A673 (cell line): ENCODE measurements around the gene AATK. TPM values are rescaled to one million over a fixed set of nuclear protein-coding genes. Genes with fewer than 3 reads are reported as not detected.

Source experiments
- BruUV-seq: library from RNA; stranded (reverse); fragments of 400-500 nt; replicated peaks from 2 replicates; lab custom pipeline; 2021; lab: Mats Ljungman, UMichigan
- CTCF ChIA-PET: fragments of 300-600 bp; sonication (Branson Sonifier 250); formaldehyde crosslinking; loops from one replicate; lab custom pipeline; 2022; ENCODE audit warnings: antibody characterized with exemption; lab: Charles Lee
- POLR2A ChIA-PET: fragments of 300-600 bp; sonication (Branson Sonifier 250); formaldehyde crosslinking; loops from one replicate; lab custom pipeline; 2022; ENCODE audit warnings: antibody characterized with exemption; ENCODE audit not compliant: low non-redundant PET; lab: Charles Lee
- DNase-seq: peaks from one replicate; pipeline ENCODE4 v3.0.0-alpha.2; 2015; ENCODE audit warnings: low spot score
- H3K27ac ChIP-seq: fragments of 200-600 bp; sonication (generic); 2 replicates; pipeline ENCODE4 v1.5.1; 2016; ENCODE audit warnings: mixed run types, low read depth, mild to moderate bottlenecking, mixed read lengths, antibody characterized with exemption, low read length; ENCODE audit not compliant: poor library complexity, severe bottlenecking
- H3K27me3 ChIP-seq: fragments of 200-600 bp; sonication (generic); replicated peaks from 2 replicates; pipeline ENCODE4 v1.6.1; 2017; ENCODE audit warnings: mixed run types, low read depth, mild to moderate bottlenecking, mixed read lengths, antibody characterized with exemption, low read length; ENCODE audit not compliant: insufficient read depth, poor library complexity
- H3K36me3 ChIP-seq: fragments of 200-600 bp; sonication (generic); 2 replicates; pipeline ENCODE4 v1.6.1; 2016; ENCODE audit warnings: mixed run types, mild to moderate bottlenecking, mixed read lengths, antibody characterized with exemption, low read length; ENCODE audit not compliant: insufficient read depth, poor library complexity, severe bottlenecking
- H3K4me1 ChIP-seq: fragments of 200-600 bp; sonication (generic); 2 replicates; pipeline ENCODE4 v1.6.1; 2017; ENCODE audit warnings: mixed run types, mild to moderate bottlenecking, mixed read lengths, antibody characterized with exemption, low read length; ENCODE audit not compliant: insufficient read depth, poor library complexity, severe bottlenecking
- H3K4me3 ChIP-seq: fragments of 200-600 bp; sonication (generic); 2 replicates; pipeline ENCODE4 v1.5.1; 2016; ENCODE audit warnings: low read depth, mixed run types, mild to moderate bottlenecking, mixed read lengths, low read length; ENCODE audit not compliant: poor library complexity, severe bottlenecking
- H3K9me3 ChIP-seq: fragments of 200-600 bp; sonication (generic); 2 replicates; pipeline ENCODE4 v1.6.1; 2016; ENCODE audit warnings: mixed run types, low read depth, mild to moderate bottlenecking, mixed read lengths, antibody characterized with exemption, low read length; ENCODE audit not compliant: poor library complexity, severe bottlenecking
- CTCF ChIP-seq: fragments of 300-800, 200-600 bp; sonication (generic); conservative IDR thresholded peaks from 2 replicates; pipeline ENCODE4 v1.5.1; 2017; ENCODE audit warnings: low read depth, mild to moderate bottlenecking, antibody characterized with exemption, low read length, moderate library complexity, mixed read lengths
- EZH2 ChIP-seq: fragments of 200-600 bp; sonication (generic); IDR thresholded peaks from 2 replicates; pipeline ENCODE4 v1.6.1; 2017; ENCODE audit warnings: borderline replicate concordance, low read depth, mild to moderate bottlenecking, mixed read lengths, antibody characterized with exemption, low read length; ENCODE audit not compliant: poor library complexity, severe bottlenecking
- intact Hi-C: fragments of 100-400 bp; cut with micrococcal nuclease; formaldehyde crosslinking; loops from one replicate; pipeline ENCODE4 v1.10.0; 2022; ENCODE audit not compliant: unreplicated experiment
- total RNA-seq: library from RNA; stranded (reverse); gene quantifications from 2 replicates; pipeline ENCODE4 v1.2.3, GENCODE V29; 2021

Gene AATK
- total RNA-seq, 1 experiment from 2014 or later: 0.90 TPM

GRCh38 chr17:81167638-81168037, 1.6 kb upstream of the AATK start:
- Histone ChIP-seq H3K27me3 (no peaks in the 10 kb centered on the region), H3K4me3 (no peak overlapping the region), H3K4me1 (peaks cover 10% of the 10 kb centered on the region), H3K9me3 (no peaks in the 10 kb centered on the region), H3K36me3 (no peaks in the 10 kb centered on the region), H3K27ac (no peak overlapping the region)
- ChIA-PET POLR2A (no interaction called here), CTCF (no interaction called here)
- TF ChIP-seq CTCF: no peak
- TF ChIP-seq EZH2: no peak
- no peak for DNase-seq
- BruUV-seq: no TSS peak
- intact Hi-C loops: no loop called here

GRCh38 chr17:81167194-81167524, 1.1 kb upstream of the AATK start:
- ChIA-PET POLR2A (no interaction called here), CTCF (no interaction called here)
- no peak overlapping the region for H3K4me3 ChIP-seq
- BruUV-seq: no TSS peak
- TF ChIP-seq EZH2 (no peak), CTCF (no peak)
- H3K4me1 ChIP-seq: peaks cover 10% of the 10 kb centered on the region
- no peaks in the 10 kb centered on the region for H3K36me3 ChIP-seq
- DNase-seq: no peak
- H3K27me3 ChIP-seq: no peaks in the 10 kb centered on the region
- H3K9me3 ChIP-seq: no peaks in the 10 kb centered on the region
- intact Hi-C loops: no loop called here
- no peak overlapping the region for H3K27ac ChIP-seq

GRCh38 chr17:81165246-81166032, 582 bp downstream of the AATK start, which contains the start of gene PVALEF:
TSS of gene PVALEF (plus strand) at chr17:81165507. CDS start at chr17:81181227, 15,720 bp downstream.
- no peak for DNase-seq
- no TSS peak for BruUV-seq
- no peaks in the 10 kb centered on the region for H3K36me3 ChIP-seq
- peaks cover 10% of the 10 kb centered on the region for H3K4me1 ChIP-seq
- no peaks in the 10 kb centered on the region for H3K27me3 ChIP-seq
- ChIA-PET POLR2A (no interaction called here), CTCF (no interaction called here)
- intact Hi-C loops: no loop called here
- no peaks in the 10 kb centered on the region for H3K9me3 ChIP-seq
- TF ChIP-seq EZH2: no peak
- no peak for TF ChIP-seq CTCF
- no peak within 1 kb of the TSS for H3K27ac ChIP-seq
- peak within 1 kb of the TSS; percentile 24 for H3K4me3 ChIP-seq
